HG02973 (cell line): ENCODE data around the gene UBAC2.
"Not testable (repeated sequence)": the region's sequence is repeated elsewhere in the genome, so short reads cannot be mapped to it uniquely, and the experiment has no call there.

Experiments
- ATAC-seq: cut with Tn5 transposase; IDR thresholded peaks from one replicate; pipeline ENCODE4 v1.9.1; 2021; ENCODE audit warnings: moderate library complexity; ENCODE audit not compliant: unreplicated experiment

Gene UBAC2

GRCh38 chr13:99406799-99407201, 206.1 kb downstream of the UBAC2 start:
- no peak for ATAC-seq

GRCh38 chr13:99407906-99408702, 207.4 kb downstream of the UBAC2 start:
- ATAC-seq = no peak

GRCh38 chr13:99408703-99409000, 208.0 kb downstream of the UBAC2 start:
- ATAC-seq = no peak

GRCh38 chr13:99409461-99410083, 208.9 kb downstream of the UBAC2 start:
- ATAC-seq = not testable (repeated sequence)

- ATAC-seq = not testable (repeated sequence)
Observed at GRCh38 chr13:99410646-99411475, 210.2 kb downstream of the UBAC2 start.

- ATAC-seq = no peak
Observed at GRCh38 chr13:99412856-99413255, 212.2 kb downstream of the UBAC2 start.

- no peak for ATAC-seq
Observed at GRCh38 chr13:99414048-99414995, 213.7 kb downstream of the UBAC2 start.

DNA sequence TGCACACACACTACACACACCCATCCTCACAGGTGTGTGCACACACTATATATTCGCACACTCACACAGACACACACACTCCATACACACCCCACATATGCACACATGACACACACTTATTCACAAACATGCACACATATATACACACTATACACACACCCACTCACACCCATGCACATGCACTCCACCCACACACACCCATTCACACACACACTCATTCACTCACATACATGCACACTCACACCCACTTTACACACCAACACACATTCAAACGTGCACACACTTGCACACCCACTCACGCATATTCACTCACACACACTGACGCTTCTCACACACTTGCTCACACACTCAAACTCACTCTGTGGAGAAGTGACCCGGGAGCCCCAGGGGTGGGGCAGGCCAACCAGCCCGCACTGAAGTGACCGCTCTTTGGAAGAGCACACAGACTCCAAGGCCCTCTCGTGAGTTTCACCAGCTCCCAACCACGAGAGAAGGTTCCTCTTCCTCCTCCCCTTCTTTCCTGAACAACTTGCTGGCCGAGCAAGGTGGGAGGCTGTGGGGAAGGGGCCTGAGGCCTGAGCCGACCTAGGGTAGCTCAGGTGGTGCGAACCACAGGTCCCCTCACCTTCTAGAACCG, 214.5 kb downstream of the UBAC2 start:
- no peak for ATAC-seq

GRCh38 chr13:99415851-99416331, 215.2 kb downstream of the UBAC2 start:
- no peak for ATAC-seq

- no peak for ATAC-seq
Observed at GRCh38 chr13:99416411-99417121, 215.9 kb downstream of the UBAC2 start.

GRCh38 chr13:99417201-99418102, 216.8 kb downstream of the UBAC2 start:
- ATAC-seq = no peak

DNA sequence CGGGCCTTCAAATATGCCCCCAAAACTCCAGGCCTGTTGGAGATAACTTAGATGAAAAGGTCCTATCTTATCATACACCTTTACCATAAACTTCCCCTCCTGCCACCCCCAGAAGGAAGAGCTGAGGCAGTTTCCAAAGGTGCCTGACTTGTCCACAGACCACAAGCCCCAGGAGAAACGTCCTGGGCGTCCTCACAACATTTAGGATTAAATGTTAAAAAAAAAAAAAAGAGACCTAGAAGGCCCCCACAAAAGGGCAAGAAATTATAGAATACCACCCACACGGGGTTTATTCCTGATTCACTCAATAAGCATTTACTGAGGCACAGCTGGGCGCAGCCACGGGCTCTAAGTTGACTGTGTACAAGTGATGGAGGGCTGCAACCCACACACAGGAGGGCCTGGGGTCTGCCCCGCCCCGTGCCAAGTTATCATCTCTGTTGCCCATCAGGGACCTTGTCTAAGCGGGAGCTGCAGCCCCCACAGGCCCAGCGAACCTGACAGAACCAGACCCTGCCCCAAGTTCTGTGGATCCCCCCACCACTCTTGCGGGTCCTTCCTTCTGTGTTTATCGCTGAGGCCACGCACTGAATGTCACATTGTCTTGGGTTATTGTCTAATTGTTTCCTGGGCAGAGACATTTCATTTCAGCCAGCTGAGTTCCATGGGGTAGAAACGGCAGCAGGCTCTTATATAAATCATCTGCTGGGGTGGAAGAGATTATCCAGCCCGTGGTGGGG, 217.6 kb downstream of the UBAC2 start:
- no peak for ATAC-seq

DNA sequence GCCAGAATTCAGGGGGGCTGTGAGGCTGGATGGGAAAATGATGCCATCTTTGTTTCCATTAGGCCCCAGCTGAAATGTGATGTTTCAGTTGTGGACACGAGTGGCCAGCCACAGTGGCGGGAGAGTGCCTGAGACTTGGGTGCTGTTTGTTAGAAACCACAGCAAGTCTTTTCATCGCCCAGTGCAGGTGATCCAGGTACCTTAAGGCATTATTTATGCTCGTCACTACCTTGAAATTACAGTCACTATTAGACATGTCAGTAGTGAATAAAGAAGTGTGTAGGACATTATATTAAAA, 218.1 kb downstream of the UBAC2 start:
- no peak for ATAC-seq

DNA sequence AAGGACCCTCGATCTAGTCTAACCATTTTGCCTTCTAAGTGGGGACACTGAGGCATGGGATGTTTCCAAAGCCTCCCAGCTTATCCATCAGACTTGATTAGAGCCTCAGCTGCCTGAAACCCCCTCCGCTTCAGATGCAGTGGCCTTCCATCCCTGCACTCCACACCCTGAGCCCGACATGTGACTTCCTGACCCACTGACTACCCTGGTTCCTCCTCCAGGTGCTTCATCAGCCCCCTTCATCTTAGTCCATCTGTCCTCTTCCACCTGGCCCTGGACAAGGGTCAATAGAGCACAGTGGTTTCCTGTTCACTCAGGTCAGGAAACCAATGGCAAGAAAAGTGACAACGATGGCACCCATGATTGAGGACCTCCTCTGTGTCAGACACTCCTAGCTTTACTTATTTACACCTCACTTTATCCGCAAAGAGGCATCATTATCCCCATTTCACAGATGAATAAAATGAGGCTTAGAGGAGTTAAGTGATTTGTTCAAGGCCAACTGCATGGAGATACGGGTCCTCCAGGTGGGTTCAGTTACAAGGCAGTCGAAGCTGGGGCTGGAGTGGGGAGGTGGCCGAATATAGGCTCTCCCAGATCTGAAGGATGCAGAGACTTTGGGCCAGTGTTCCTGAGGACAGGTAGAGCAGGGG, 219.1 kb downstream of the UBAC2 start:
- no peak for ATAC-seq

DNA sequence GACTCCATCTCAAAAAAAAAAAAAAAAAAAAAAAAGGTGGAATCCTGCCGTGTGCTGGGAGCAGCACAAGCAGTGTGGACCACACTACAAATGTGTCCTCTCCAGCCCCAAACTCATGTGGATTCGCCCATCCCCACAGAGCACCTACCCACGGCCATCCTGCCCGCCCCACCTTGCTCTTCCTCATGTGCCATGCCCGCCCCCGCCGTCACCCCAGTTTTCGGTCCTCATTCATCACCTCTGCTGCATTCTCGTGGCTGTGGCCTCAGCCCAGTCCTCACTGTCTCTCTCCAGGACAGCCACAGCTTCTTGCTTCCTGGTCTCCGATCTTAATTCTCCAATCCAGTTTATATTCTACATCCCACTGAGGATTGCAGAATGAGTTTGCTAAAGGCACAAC, 220.6 kb downstream of the UBAC2 start:
- ATAC-seq = no peak

DNA sequence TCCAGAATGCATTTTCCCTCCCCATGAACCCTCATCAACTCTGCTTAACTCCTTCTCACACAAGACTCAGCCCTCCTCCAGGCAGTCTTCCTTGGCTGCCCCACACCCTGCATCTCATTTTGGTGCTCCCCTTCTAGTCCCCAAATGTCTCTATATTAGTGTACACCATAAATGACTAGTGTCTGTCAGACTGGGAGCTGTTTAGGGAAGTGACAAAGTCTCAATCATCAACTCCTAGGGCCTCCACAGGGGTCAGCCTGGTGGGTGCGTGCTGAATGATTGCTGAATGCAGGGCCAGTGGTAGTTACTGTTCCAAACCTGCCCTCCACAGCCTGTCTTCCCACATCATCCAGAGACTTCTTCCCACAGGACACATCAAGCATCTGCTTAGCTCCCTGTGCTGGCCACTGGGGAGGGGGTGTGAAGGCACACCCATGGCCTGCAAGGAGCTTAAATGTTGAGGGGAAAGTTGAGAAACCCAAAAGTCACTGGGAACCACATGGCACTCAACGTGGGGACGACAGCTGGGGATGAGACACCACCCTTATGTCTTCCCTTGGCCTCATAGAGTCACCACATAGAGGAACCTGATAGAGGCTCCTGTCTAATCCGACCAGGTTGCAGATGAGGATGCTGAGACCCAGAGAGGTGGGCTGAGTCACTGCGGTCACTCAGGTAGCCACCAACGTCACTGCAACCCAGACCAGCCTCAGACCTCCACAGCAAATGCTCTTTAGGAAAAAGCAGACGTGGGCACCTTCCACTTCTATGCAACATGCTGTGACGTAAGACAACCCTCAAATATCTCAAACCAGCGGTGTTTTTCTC, 221.3 kb downstream of the UBAC2 start:
- ATAC-seq = no peak
